ENCODE data around the gene ARIH2. TPM values are rescaled to one million over a fixed set of nuclear protein-coding genes. Genes with fewer than 3 reads are reported as not detected.

The ARIH2 gene
- total and polyA plus RNA-seq, 9 of the 15 experiments (the other 6 are each of a cell fraction or from before 2014, with no cell fraction given), result 27.0 to 120 (median 108) TPM

DNA sequence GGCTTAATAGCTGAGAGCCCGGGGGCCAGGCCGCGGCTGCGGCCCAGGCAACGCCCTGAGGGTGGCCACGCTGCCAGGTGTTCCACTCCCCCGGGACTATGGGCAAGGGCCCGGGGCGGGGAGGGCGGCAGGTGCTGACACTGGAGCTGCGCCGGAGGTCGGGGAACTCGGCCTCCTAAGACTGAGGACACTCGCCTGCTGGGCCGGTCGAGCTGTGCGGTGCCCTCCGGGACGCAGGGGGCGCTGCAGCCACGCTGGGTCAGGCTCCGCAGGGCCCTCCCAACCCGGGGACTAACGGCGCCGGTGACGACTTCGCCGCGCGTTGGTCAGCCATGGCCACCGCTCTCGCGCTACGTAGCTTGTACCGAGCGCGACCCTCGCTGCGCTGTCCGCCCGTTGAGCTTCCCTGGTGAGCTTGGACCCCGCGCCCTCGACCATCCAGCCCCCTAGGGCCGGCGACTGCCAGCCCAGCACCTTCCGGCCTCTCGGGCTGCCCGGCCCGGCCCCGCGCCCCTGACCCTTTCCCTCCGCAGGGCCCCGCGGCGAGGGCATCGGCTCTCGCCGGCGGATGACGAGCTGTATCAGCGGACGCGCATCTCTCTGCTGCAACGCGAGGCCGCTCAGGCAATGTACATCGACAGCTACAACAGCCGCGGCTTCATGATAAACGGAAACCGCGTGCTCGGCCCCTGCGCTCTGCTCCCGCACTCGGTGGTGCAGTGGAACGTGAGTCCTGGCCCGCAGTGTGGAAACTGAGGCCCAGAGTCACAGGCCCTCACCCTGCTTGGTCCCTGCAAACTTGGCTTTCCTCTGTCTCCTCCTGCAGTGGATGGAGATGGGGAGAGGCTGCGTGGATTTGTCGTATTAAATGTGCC lies 103.4 kb downstream of the ARIH2 start, which contains the start of gene NDUFAF3 (continued):
- TF ChIP-seq FOXP4 (CRISPR knock-in tag; IDR thresholded peaks at IDR 0.05; ENCODE audit: borderline replicate concordance) (no peak), HMGN3 (IDR thresholded peaks at IDR 0.05; ENCODE audit: borderline replicate concordance, extremely low read depth, insufficient read length, low read depth, low read length) (peak; percentile 56), SAFB (IDR thresholded peaks at IDR 0.05; ENCODE audit: borderline replicate concordance, low read depth, low read length) (peak; percentile 18; the same call in 1 of the 2 replicates), HNRNPH1 (optimal IDR thresholded peaks at IDR 0.05; ENCODE audit: low read depth, low read length) (no peak), ZNF184 (CRISPR knock-in tag; IDR thresholded peaks at IDR 0.05) (no peak), RBM15 (IDR thresholded peaks at IDR 0.05; ENCODE audit: insufficient read depth, low read length) (no peak), ZNF263 (CRISPR knock-in tag; IDR thresholded peaks at IDR 0.05; ENCODE audit: borderline replicate concordance) (no peak), SUPT5H (IDR thresholded peaks at IDR 0.05) (peak; percentile 69), NRF1 (conservative IDR thresholded peaks at IDR 0.05 in 1 of 2, IDR thresholded peaks at IDR 0.05 in 1 of 2) (peak; percentile 83 to 85), U2AF1 (optimal IDR thresholded peaks at IDR 0.05; ENCODE audit: low read depth, low read length) (peak; percentile 88), KDM1A (IDR thresholded peaks at IDR 0.05) (no peak), KDM5B (IDR thresholded peaks at IDR 0.05; ENCODE audit: insufficient replicate concordance, low read depth, low read length) (no peak), POLR2G (IDR thresholded peaks at IDR 0.05; ENCODE audit: low read depth, low read length) (peak; percentile 62), HNRNPLL (IDR thresholded peaks at IDR 0.05; ENCODE audit: low read depth, low read length, poor library complexity, severe bottlenecking) (no peak), FIP1L1 (IDR thresholded peaks at IDR 0.05; ENCODE audit: low read depth, low read length, poor library complexity, severe bottlenecking) (peak; percentile 93), COPS2 (conservative IDR thresholded peaks at IDR 0.05) (no peak)
- TF ChIP-seq, protein P1, sequence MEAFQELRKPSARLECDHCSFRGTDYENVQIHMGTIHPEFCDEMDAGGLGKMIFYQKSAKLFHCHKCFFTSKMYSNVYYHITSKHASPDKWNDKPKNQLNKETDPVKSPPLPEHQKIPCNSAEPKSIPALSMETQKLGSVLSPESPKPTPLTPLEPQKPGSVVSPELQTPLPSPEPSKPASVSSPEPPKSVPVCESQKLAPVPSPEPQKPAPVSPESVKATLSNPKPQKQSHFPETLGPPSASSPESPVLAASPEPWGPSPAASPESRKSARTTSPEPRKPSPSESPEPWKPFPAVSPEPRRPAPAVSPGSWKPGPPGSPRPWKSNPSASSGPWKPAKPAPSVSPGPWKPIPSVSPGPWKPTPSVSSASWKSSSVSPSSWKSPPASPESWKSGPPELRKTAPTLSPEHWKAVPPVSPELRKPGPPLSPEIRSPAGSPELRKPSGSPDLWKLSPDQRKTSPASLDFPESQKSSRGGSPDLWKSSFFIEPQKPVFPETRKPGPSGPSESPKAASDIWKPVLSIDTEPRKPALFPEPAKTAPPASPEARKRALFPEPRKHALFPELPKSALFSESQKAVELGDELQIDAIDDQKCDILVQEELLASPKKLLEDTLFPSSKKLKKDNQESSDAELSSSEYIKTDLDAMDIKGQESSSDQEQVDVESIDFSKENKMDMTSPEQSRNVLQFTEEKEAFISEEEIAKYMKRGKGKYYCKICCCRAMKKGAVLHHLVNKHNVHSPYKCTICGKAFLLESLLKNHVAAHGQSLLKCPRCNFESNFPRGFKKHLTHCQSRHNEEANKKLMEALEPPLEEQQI (IDR thresholded peaks at IDR 0.05), result no peak
- TF ChIP-seq, protein P2, sequence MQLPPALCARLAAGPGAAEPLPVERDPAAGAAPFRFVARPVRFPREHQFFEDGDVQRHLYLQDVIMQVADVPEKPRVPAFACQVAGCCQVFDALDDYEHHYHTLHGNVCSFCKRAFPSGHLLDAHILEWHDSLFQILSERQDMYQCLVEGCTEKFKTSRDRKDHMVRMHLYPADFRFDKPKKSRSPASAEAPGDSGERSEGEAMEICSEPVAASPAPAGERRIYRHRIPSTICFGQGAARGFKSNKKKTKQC (CRISPR knock-in tag; IDR thresholded peaks at IDR 0.05), result peak; percentile 77; the same call in 1 of the 2 replicates
- TF ChIP-seq, protein P3, sequence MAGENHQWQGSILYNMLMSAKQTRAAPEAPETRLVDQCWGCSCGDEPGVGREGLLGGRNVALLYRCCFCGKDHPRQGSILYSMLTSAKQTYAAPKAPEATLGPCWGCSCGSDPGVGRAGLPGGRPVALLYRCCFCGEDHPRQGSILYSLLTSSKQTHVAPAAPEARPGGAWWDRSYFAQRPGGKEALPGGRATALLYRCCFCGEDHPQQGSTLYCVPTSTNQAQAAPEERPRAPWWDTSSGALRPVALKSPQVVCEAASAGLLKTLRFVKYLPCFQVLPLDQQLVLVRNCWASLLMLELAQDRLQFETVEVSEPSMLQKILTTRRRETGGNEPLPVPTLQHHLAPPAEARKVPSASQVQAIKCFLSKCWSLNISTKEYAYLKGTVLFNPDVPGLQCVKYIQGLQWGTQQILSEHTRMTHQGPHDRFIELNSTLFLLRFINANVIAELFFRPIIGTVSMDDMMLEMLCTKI (IDR thresholded peaks at IDR 0.05; ENCODE audit: partially characterized antibody), result no peak
